HepG2 (cell line): ENCODE measurements around the gene ZDHHC11. TPM values are rescaled to one million over a fixed set of nuclear protein-coding genes. Genes with fewer than 3 reads are reported as not detected.
A peak's percentile ranks its signal among the peaks of the same experiment; 100 is the strongest.

Experiments
- ELF1 ChIP-seq: sonication (generic); formaldehyde crosslinking; IDR thresholded peaks from 2 replicates; pipeline ENCODE4 v1.4.0; 2020; ENCODE audit warnings: missing genetic modification reagents
- FOXA1 ChIP-seq, 2 experiments: fragments of 450-650 bp in 1 of 2; sonication (generic) in 1 of 2; formaldehyde crosslinking in 1 of 2; IDR thresholded peaks; 2 replicates each; pipeline versions ENCODE4 v1.4.0 to v1.6.1; 2016 to 2020; ENCODE audit warnings: missing genetic modification reagents in 1 of 2
- GABPB1 ChIP-seq: IDR thresholded peaks from 2 replicates; pipeline ENCODE4 v1.6.1; 2016; ENCODE audit warnings: mild to moderate bottlenecking, missing genetic modification reagents, moderate library complexity, missing compliant biosample characterization
- JUN ChIP-seq: sonication (generic); formaldehyde crosslinking; IDR thresholded peaks from 2 replicates; pipeline ENCODE4 v1.4.0; 2020; ENCODE audit warnings: mild to moderate bottlenecking, missing genetic modification reagents
- JUNB ChIP-seq: sonication (generic); formaldehyde crosslinking; IDR thresholded peaks from 2 replicates; pipeline ENCODE4 v1.8.0; 2022; ENCODE audit warnings: missing genetic modification reagents, mild to moderate bottlenecking, borderline replicate concordance
- KAT8 ChIP-seq: IDR thresholded peaks from 2 replicates; pipeline ENCODE4 v1.6.1; 2016; ENCODE audit warnings: missing genetic modification reagents, missing compliant biosample characterization
- MAX ChIP-seq: IDR thresholded peaks from 2 replicates; pipeline ENCODE4 v1.6.1; 2012; ENCODE audit warnings: inconsistent platforms
- NFIC ChIP-seq: IDR thresholded peaks from 2 replicates; pipeline ENCODE4 v1.6.1; 2012; ENCODE audit warnings: mild to moderate bottlenecking, low read length, inconsistent platforms
- NFKBIZ ChIP-seq: IDR thresholded peaks from 2 replicates; pipeline ENCODE4 v1.6.1; 2018; ENCODE audit warnings: missing genetic modification reagents, missing compliant biosample characterization
- NR0B2 ChIP-seq: sonication (generic); formaldehyde crosslinking; IDR thresholded peaks from 2 replicates; pipeline ENCODE4 v1.4.0; 2020; ENCODE audit warnings: mild to moderate bottlenecking, missing genetic modification reagents
- PAX8 ChIP-seq: sonication (generic); formaldehyde crosslinking; IDR thresholded peaks from 2 replicates; pipeline ENCODE4 v1.8.0; 2022; ENCODE audit warnings: mild to moderate bottlenecking, missing genetic modification reagents, borderline replicate concordance
- POLR2AphosphoS5 ChIP-seq: IDR thresholded peaks from 2 replicates; pipeline ENCODE4 v1.6.1; 2012; ENCODE audit warnings: low read depth, low read length
- PTBP1 ChIP-seq: fragments of 200-400 bp; formaldehyde crosslinking; IDR thresholded peaks from 2 replicates; pipeline ENCODE4 v1.6.1; 2018; ENCODE audit warnings: low read length, low read depth; ENCODE audit not compliant: poor library complexity, severe bottlenecking
- RBFOX2 ChIP-seq: fragments of 200-400 bp; formaldehyde crosslinking; IDR thresholded peaks from 2 replicates; pipeline ENCODE4 v1.6.1; 2017; ENCODE audit warnings: low read depth, mild to moderate bottlenecking, low read length
- SCMH1 ChIP-seq: sonication (generic); formaldehyde crosslinking; IDR thresholded peaks from 2 replicates; pipeline ENCODE4 v1.9.0; 2021; ENCODE audit warnings: missing genetic modification reagents, mild to moderate bottlenecking, borderline replicate concordance
- SNAI1 ChIP-seq: sonication (generic); formaldehyde crosslinking; IDR thresholded peaks from 2 replicates; pipeline ENCODE4 v1.5.0; 2020; ENCODE audit warnings: mild to moderate bottlenecking, missing genetic modification reagents, borderline replicate concordance
- TOE1 ChIP-seq: sonication (generic); formaldehyde crosslinking; IDR thresholded peaks from 2 replicates; pipeline ENCODE4 v1.4.0; 2020; ENCODE audit warnings: mild to moderate bottlenecking, missing genetic modification reagents
- ZBTB25 ChIP-seq: IDR thresholded peaks from 2 replicates; pipeline ENCODE4 v1.6.1; 2018; ENCODE audit warnings: missing genetic modification reagents
- ZFP91 ChIP-seq: sonication (generic); formaldehyde crosslinking; IDR thresholded peaks from 2 replicates; pipeline ENCODE4 v1.9.0; 2022; ENCODE audit warnings: missing genetic modification reagents, mild to moderate bottlenecking, borderline replicate concordance
- ZNF225 ChIP-seq: sonication (generic); formaldehyde crosslinking; IDR thresholded peaks from 2 replicates; pipeline ENCODE4 v1.4.0; 2020; ENCODE audit warnings: mild to moderate bottlenecking, missing genetic modification reagents
- ZNF235 ChIP-seq: sonication (generic); formaldehyde crosslinking; IDR thresholded peaks from 2 replicates; pipeline ENCODE4 v1.8.1; 2023; ENCODE audit warnings: mild to moderate bottlenecking, missing genetic modification reagents, borderline replicate concordance
- ZNF263 ChIP-seq: sonication (generic); formaldehyde crosslinking; IDR thresholded peaks from 2 replicates; pipeline ENCODE4 v1.4.0; 2020; ENCODE audit warnings: missing genetic modification reagents
- ZNF431 ChIP-seq: sonication (generic); formaldehyde crosslinking; IDR thresholded peaks from 2 replicates; pipeline ENCODE4 v1.9.0; 2022; ENCODE audit warnings: missing genetic modification reagents, low read depth, mild to moderate bottlenecking, borderline replicate concordance
- ZNF574 ChIP-seq: sonication (generic); formaldehyde crosslinking; IDR thresholded peaks from 2 replicates; pipeline ENCODE4 v1.4.0; 2020; ENCODE audit warnings: missing genetic modification reagents
- polyA plus RNA-seq, 8 experiments: library from polyadenylated mRNA; depleted of rRNA in 3 of 8; stranded (reverse) in 7 of 8; unstranded in 1 of 8; fragments of >200 nt; fragmentation: Illumina TruSeq in 4 of 8; extraction: Trizol in 4 of 8; gene quantifications; 2 replicates each; pipeline versions ENCODE4 v1.2.1 to v1.2.3, GENCODE V29; 2011 to 2016; ENCODE audit warnings: low read depth in 4 of 8, missing spikeins in 1 of 8, mixed read lengths in 1 of 8; ENCODE audit not compliant: insufficient read depth in 1 of 8
- total RNA-seq, 5 experiments: library from RNA; depleted of rRNA; stranded (reverse); fragments of >200 nt; fragmentation: Illumina TruSeq; extraction: Trizol; gene quantifications; 2 replicates each; pipeline ENCODE4 v1.2.3, GENCODE V29; 2016; ENCODE audit warnings: low read depth in 1 of 5

ZDHHC11 gene
- total and polyA plus RNA-seq, 2 of the 13 experiments (the other 11 are each of a cell fraction or from before 2014, with no cell fraction given) = 2.1 to 4.0 TPM

GRCh38 chr5:891117-891836 is 40.5 kb upstream of the ZDHHC11 start (continued):
- peak; percentile 23; the same call in 1 of the 2 replicates for TF ChIP-seq MAX
- peak; percentile 20; the same call in 1 of the 2 replicates for TF ChIP-seq RBFOX2
- TF ChIP-seq ZNF235 (CRISPR knock-in tag) = no peak
- TF ChIP-seq JUNB (CRISPR knock-in tag) = no peak
- TF ChIP-seq ZNF263 = peak; percentile 99
- TF ChIP-seq ZBTB25 (CRISPR knock-in tag) = no peak
- TF ChIP-seq ZNF574 (CRISPR knock-in tag) = no peak
- no peak for TF ChIP-seq FOXA1 (IDR thresholded peaks at IDR 0.05)
- no peak for TF ChIP-seq FOXA1 (CRISPR knock-in tag; IDR thresholded peaks at IDR 0.05)
- peak; percentile 58; the same call in 1 of the 2 replicates for TF ChIP-seq ELF1
- TF ChIP-seq KAT8 (CRISPR knock-in tag) = peak; percentile 24; the same call in 1 of the 2 replicates
- TF ChIP-seq ZNF225 (CRISPR knock-in tag) = no peak
- TF ChIP-seq GABPB1 (CRISPR knock-in tag) = peak; percentile 67
- peak; percentile 40; the same call in 1 of the 2 replicates for TF ChIP-seq POLR2AphosphoS5
- TF ChIP-seq ZNF431 = no peak
- TF ChIP-seq PTBP1 = peak; percentile 57
- no peak for TF ChIP-seq TOE1 (CRISPR knock-in tag)
- no peak for TF ChIP-seq SCMH1 (CRISPR knock-in tag)
- no peak for TF ChIP-seq JUN
- no peak for TF ChIP-seq SNAI1
- no peak for TF ChIP-seq NFIC
- no peak for TF ChIP-seq NR0B2 (CRISPR knock-in tag)
- no peak for TF ChIP-seq NFKBIZ (CRISPR knock-in tag)
- TF ChIP-seq PAX8 (CRISPR knock-in tag) = no peak
- 0 out of 2 replicates have a peak, but pooled peaks have one; percentile 35 for TF ChIP-seq ZFP91 (CRISPR knock-in tag)
